ENCODE data around the gene LRRIQ1.

LRRIQ1 gene

GRCh38 chr12:85244561-85244960, 208.4 kb downstream of the LRRIQ1 start:
- Histone ChIP-seq H3K27me3 (no peaks in the 10 kb centered on the region), H3K27ac (no peak overlapping the region), H3K4me3 (no peak overlapping the region), H3K4me1 (no peaks in the 10 kb centered on the region), H3K36me3 (no peaks in the 10 kb centered on the region), H3K9me3 (no peaks in the 10 kb centered on the region)
- TF ChIP-seq CTCF (IDR thresholded peaks at IDR 0.05): no peak
- intact Hi-C loops (cut with DNase I; ENCODE audit: low total_unique reads): no loop called here
- no peak for DNase-seq

DNA sequence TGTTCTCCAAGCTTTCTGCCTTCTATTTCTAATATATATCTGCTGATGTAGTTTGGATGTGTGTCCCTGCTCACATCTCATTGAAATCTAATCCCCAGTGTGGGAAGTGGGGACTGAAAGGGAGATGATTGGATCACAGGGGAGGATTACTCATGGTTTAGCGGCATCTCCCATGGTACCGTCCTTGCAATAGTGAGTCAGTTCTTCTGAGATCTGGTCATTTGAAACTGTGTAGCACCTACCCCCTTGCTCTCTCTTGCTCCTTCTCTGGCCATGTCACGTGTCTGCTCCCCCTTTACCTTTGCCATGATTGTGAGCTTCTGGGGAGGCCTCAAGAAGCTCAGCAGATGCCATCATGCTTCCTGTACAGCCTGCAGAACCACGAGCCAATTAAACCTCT, 217.7 kb downstream of the LRRIQ1 start:
- H3K9me3 ChIP-seq: no peaks in the 10 kb centered on the region
- intact Hi-C loops (cut with DNase I; ENCODE audit: low total_unique reads): no loop called here
- no peak overlapping the region for H3K4me3 ChIP-seq
- TF ChIP-seq CTCF (IDR thresholded peaks at IDR 0.05): no peak
- no peak for DNase-seq
- H3K4me1 ChIP-seq: no peaks in the 10 kb centered on the region
- H3K27ac ChIP-seq: no peak overlapping the region
- H3K27me3 ChIP-seq: no peaks in the 10 kb centered on the region
- H3K36me3 ChIP-seq: no peaks in the 10 kb centered on the region

DNA sequence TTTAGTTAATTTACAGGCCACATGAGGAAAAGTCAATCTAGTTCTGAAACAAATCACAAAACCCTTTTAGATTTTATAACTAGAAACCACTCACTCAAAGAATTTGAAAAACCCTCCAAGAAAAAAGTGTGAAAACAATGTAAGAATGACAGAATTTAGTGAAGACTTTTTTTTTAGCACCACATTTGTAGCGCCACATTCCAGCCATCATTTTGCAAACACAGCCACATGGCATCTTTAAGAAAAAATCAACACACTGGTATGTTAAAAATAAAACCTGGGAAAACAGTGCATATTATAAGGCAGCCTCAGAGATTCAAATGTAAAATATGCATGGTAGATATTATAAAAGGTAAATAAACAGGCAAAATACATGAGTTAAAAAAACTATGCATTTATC, 221.5 kb downstream of the LRRIQ1 start:
- no peak for TF ChIP-seq CTCF (IDR thresholded peaks at IDR 0.05)
- H3K4me3 ChIP-seq: no peak overlapping the region
- no peaks in the 10 kb centered on the region for H3K27me3 ChIP-seq
- no peaks in the 10 kb centered on the region for H3K4me1 ChIP-seq
- no peaks in the 10 kb centered on the region for H3K9me3 ChIP-seq
- DNase-seq: no peak
- H3K27ac ChIP-seq: no peak overlapping the region
- intact Hi-C loops (cut with DNase I; ENCODE audit: low total_unique reads): no loop called here
- H3K36me3 ChIP-seq: no peaks in the 10 kb centered on the region

GRCh38 chr12:85260447-85260846, 224.3 kb downstream of the LRRIQ1 start:
- H3K9me3 ChIP-seq: no peaks in the 10 kb centered on the region
- H3K4me1 ChIP-seq: no peaks in the 10 kb centered on the region
- H3K27me3 ChIP-seq: no peaks in the 10 kb centered on the region
- no peak overlapping the region for H3K27ac ChIP-seq
- H3K4me3 ChIP-seq: no peak overlapping the region
- no peak for DNase-seq
- TF ChIP-seq CTCF (IDR thresholded peaks at IDR 0.05): no peak
- intact Hi-C loops (cut with DNase I; ENCODE audit: low total_unique reads): no loop called here
- H3K36me3 ChIP-seq: no peaks in the 10 kb centered on the region

- intact Hi-C loops (cut with DNase I; ENCODE audit: low total_unique reads): no loop called here
- no peaks in the 10 kb centered on the region for H3K4me1 ChIP-seq
- no peaks in the 10 kb centered on the region for H3K36me3 ChIP-seq
- H3K27ac ChIP-seq: no peak overlapping the region
- no peaks in the 10 kb centered on the region for H3K9me3 ChIP-seq
- TF ChIP-seq CTCF (IDR thresholded peaks at IDR 0.05): no peak
- H3K27me3 ChIP-seq: no peaks in the 10 kb centered on the region
- DNase-seq: no peak
- no peak overlapping the region for H3K4me3 ChIP-seq
These were observed 224.7 kb downstream of the LRRIQ1 start for GRCh38 chr12:85260896-85261295.

DNA sequence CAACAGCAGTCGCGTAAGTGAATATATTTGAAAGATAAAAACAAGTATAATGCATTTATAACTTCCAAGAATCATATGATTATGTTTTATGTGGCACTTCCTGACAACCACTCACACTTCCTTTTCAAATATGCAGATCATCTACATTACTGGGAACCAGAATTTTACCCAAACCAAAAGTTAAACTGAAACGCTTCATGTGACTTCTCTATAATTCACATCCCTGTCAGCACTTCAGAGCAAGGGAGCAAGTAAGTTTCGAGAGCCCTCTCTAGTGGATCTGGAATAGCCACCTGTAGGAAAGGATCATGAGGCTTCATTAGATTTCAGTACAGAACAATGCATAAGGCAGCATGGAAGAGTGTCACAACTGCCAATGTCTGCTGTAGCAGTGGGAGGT, 230.2 kb downstream of the LRRIQ1 start:
- H3K4me1 ChIP-seq: no peaks in the 10 kb centered on the region
- no peaks in the 10 kb centered on the region for H3K9me3 ChIP-seq
- H3K27me3 ChIP-seq: no peaks in the 10 kb centered on the region
- H3K4me3 ChIP-seq: no peak overlapping the region
- DNase-seq: no peak
- H3K36me3 ChIP-seq: no peaks in the 10 kb centered on the region
- intact Hi-C loops (cut with DNase I; ENCODE audit: low total_unique reads): no loop called here
- H3K27ac ChIP-seq: no peak overlapping the region
- no peak for TF ChIP-seq CTCF (IDR thresholded peaks at IDR 0.05)

Measured in tibial artery (tissue), 4 donors.